MG63 (cell line): ENCODE measurements around the gene REEP1. TPM values are rescaled to one million over a fixed set of nuclear protein-coding genes. Genes with fewer than 3 reads are reported as not detected.
A peak's percentile ranks its signal among the peaks of the same experiment; 100 is the strongest.

ENCODE experiments used
- DNase-seq: peaks from one replicate; pipeline ENCODE4 v3.0.0-alpha.2; 2020
- H3K27me3 ChIP-seq: fragments of 250-450 bp; sonication (Bioruptor Pico); 2 replicates; pipeline ENCODE4 v1.5.1; 2020; ENCODE audit warnings: mild to moderate bottlenecking, moderate library complexity
- H3K36me3 ChIP-seq: fragments of 250-450 bp; sonication (Bioruptor Pico); 2 replicates; pipeline ENCODE4 v1.5.1; 2020; ENCODE audit warnings: mild to moderate bottlenecking, moderate library complexity
- H3K4me3 ChIP-seq: fragments of 250-450 bp; sonication (Bioruptor Pico); 2 replicates; pipeline ENCODE4 v1.5.1; 2020; ENCODE audit warnings: mild to moderate bottlenecking, moderate library complexity
- H3K9me3 ChIP-seq: fragments of 250-450 bp; sonication (Bioruptor Pico); 2 replicates; pipeline ENCODE4 v1.5.1; 2020; ENCODE audit warnings: mild to moderate bottlenecking, moderate library complexity
- total RNA-seq: library from RNA; depleted of rRNA; stranded (reverse); fragments of >200 nt; shearing (Covaris generic); gene quantifications from 2 replicates; pipeline ENCODE4 v1.2.3, GENCODE V29; 2014; ENCODE audit warnings: low replicate concordance; rRNA removed

Gene REEP1, protein sequence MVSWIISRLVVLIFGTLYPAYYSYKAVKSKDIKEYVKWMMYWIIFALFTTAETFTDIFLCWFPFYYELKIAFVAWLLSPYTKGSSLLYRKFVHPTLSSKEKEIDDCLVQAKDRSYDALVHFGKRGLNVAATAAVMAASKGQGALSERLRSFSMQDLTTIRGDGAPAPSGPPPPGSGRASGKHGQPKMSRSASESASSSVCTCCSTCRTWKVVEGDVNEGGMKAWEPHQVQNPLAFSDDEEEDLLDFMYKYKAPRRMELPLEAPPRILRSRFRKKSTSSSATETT
- 0.95 and 2.7 TPM in 2 replicates for total RNA-seq

- Histone ChIP-seq H3K4me3 (peak within 1 kb of the TSS; percentile 39), H3K27me3 (peaks cover 22% of the 10 kb centered on the region), H3K36me3 (no peaks in the 10 kb centered on the region), H3K9me3 (peaks cover 2% of the 10 kb centered on the region; the same call in 1 of the 2 replicates)
- DNase-seq = peak; percentile 37
These were observed at the start of gene REEP1 for GRCh38 chr2:86337244-86337835. TSS of gene REEP1 (minus strand) at chr2:86337626. CDS start at chr2:86337510, 116 bp downstream.

DNA sequence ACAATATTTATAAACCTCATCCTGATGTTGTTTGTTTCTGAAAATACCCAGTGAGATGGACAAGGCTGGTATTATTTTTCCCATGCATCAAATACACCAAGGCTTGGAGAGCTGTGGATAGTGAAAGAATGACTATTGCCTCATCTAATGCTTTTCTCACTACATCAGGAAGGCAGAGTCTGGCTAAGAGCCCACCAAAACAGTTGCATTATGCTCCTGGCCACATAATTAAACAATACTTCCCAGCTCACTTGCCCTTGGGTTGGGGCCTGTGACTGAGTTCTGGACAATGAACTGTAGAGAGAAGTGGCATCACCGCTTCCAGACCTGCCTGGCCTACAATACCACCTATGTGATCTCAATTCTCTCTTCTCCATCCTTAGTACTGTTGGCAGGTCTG, 46.4 kb upstream of the REEP1 start:
- DNase-seq = peak; percentile 67
- Histone ChIP-seq H3K27me3 (no peaks in the 10 kb centered on the region), H3K36me3 (no peaks in the 10 kb centered on the region), H3K9me3 (no peaks in the 10 kb centered on the region), H3K4me3 (no peak overlapping the region)

- no peak overlapping the region for H3K4me3 ChIP-seq
- no peaks in the 10 kb centered on the region for H3K27me3 ChIP-seq
- H3K9me3 ChIP-seq = no peaks in the 10 kb centered on the region
- DNase-seq = no peak
- no peaks in the 10 kb centered on the region for H3K36me3 ChIP-seq
These were observed 45.3 kb upstream of the REEP1 start for GRCh38 chr2:86382698-86383097.

DNA sequence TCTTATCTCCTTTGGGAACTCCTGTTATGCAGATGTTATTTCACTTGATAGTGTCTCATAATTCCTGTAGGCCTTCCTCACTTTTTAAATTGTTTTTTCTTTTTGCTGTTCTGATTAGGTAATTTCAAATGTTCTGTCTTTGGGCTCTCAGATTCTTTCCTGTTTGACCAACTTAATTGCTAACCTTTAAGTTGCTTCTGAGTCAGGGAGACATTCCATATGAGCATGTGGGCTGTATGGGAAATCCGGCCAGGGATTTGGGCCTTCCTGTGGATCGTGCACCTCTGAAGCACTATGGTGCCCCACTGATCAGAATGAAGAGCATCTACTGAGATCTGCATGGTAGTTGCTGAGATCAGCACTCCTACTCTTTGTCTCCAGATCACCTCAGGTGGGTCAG, 44.7 kb upstream of the REEP1 start:
- Histone ChIP-seq H3K4me3 (no peak overlapping the region), H3K27me3 (no peaks in the 10 kb centered on the region), H3K9me3 (no peaks in the 10 kb centered on the region), H3K36me3 (no peaks in the 10 kb centered on the region)
- no peak for DNase-seq

DNA sequence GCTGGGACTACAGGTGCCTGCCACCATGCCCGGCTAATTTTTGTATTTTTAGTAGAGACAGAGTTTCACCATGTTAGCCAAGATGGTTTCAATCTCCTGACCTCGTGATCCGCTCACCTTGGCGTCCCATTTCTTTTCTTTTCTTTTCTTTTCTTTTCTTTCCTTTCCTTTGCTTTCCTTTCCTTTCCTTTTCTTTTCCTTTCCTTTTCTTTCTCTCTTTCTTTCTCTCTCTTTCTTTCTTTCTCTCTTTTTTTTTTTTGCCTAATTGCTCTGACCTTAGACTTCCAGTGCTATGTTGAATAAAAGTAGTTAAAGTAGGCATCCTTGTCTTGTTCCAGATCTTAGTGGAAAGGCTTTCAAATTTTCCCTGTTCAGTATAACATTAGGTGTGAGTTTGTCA, 41.0 kb upstream of the REEP1 start:
- H3K9me3 ChIP-seq = no peaks in the 10 kb centered on the region
- no peak overlapping the region for H3K4me3 ChIP-seq
- DNase-seq = no peak
- peaks cover 3% of the 10 kb centered on the region; the same call in 1 of the 2 replicates for H3K27me3 ChIP-seq
- H3K36me3 ChIP-seq = no peaks in the 10 kb centered on the region

- Histone ChIP-seq H3K36me3 (no peaks in the 10 kb centered on the region), H3K4me3 (no peak overlapping the region), H3K27me3 (peaks cover 3% of the 10 kb centered on the region; the same call in 1 of the 2 replicates), H3K9me3 (no peaks in the 10 kb centered on the region)
- no peak for DNase-seq
These were observed 38.2 kb upstream of the REEP1 start for GRCh38 chr2:86375623-86376022.

DNA sequence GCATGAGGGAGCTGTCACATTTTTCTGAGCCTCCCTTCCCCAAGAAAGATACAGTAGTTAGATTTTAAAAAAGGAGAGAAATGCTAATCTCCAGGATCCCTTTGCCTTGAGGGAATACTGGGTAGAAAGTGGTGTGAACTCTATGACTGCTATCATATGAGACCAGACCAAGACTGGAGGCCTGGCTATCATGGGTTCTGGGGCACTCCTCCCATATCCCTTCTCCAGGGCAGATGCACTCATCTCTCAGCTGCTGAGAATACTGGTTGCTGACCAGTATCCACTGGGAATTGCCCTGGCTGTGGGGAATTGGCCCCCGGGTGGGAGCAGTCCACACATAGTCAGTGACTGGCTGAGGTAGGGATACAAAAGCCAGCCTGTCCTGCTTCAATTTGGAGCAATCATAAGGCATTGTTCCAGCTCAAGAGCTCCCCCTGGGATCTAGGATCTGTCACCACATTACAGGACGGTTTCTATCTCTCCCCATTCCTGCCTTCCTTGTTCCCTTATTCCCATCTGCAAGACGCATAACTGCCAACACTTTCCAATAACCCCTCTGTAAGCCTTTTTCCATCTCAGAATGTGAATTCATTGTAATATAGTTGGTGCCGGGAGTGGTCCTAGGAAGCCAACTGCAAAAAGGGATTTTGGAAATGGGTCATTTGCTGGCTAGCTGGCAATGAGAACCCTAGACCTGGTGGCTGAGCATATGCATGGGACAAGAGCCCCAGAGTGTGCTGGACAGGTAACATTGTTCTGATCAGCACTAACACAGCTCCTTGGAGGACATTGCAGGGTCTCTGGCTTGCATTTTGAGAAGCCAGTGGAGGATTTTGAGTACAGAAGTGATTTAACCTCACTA, 35.4 kb upstream of the REEP1 start:
- no peaks in the 10 kb centered on the region for H3K9me3 ChIP-seq
- DNase-seq = peak; percentile 19
- no peaks in the 10 kb centered on the region for H3K36me3 ChIP-seq
- no peak overlapping the region for H3K4me3 ChIP-seq
- H3K27me3 ChIP-seq = peaks cover 3% of the 10 kb centered on the region; the same call in 1 of the 2 replicates

GRCh38 chr2:86372133-86372532, 34.7 kb upstream of the REEP1 start:
- DNase-seq = no peak
- H3K9me3 ChIP-seq = no peaks in the 10 kb centered on the region
- peaks cover 3% of the 10 kb centered on the region; the same call in 1 of the 2 replicates for H3K27me3 ChIP-seq
- H3K4me3 ChIP-seq = no peak overlapping the region
- H3K36me3 ChIP-seq = no peaks in the 10 kb centered on the region

DNA sequence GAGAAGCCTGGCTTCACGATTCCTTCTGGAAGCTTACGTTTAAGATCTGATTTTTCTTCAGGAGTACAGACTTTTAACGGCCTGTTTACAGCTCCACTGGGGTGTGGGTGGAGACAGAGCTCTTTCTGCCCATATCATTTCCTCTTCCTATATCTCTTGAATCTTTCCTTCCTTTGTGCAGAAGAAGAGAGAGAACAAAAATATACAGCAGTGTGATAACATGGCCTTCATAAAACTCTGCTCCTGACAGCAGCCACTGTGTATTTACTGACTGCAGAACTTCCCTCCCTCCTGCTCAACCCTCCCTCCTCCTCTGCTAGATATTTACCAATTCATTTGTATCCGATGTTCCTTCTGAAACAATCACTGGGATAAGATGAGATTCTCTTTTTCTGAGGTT, 34.1 kb upstream of the REEP1 start:
- Histone ChIP-seq H3K36me3 (no peaks in the 10 kb centered on the region), H3K4me3 (no peak overlapping the region), H3K9me3 (no peaks in the 10 kb centered on the region), H3K27me3 (peaks cover 3% of the 10 kb centered on the region; the same call in 1 of the 2 replicates)
- no peak for DNase-seq

DNA sequence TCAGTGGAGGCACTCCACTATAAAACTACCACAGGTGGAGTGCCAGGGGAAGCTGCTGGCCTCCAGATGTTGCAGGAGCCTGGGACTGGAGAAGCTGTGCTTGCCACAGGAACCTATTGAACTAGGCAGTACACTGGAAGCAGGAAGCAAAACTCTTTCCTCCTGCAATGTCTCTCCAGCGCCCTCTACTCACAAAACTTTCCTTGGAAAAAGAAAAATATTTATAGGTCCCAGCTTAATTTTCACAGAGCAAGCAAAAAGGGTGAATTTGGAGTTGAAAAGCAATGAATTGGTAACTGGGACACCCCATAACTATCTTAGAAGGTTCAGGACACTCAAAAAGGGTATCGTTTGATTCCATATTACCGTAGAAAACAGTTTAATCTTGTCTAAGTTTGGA, 33.2 kb upstream of the REEP1 start:
- Histone ChIP-seq H3K9me3 (no peaks in the 10 kb centered on the region), H3K36me3 (no peaks in the 10 kb centered on the region), H3K4me3 (no peak overlapping the region), H3K27me3 (peaks cover 3% of the 10 kb centered on the region; the same call in 1 of the 2 replicates)
- no peak for DNase-seq

GRCh38 chr2:86368161-86368824, 30.9 kb upstream of the REEP1 start:
- Histone ChIP-seq H3K9me3 (no peaks in the 10 kb centered on the region), H3K27me3 (no peaks in the 10 kb centered on the region), H3K4me3 (no peak overlapping the region), H3K36me3 (no peaks in the 10 kb centered on the region)
- peak; percentile 30 for DNase-seq

DNA sequence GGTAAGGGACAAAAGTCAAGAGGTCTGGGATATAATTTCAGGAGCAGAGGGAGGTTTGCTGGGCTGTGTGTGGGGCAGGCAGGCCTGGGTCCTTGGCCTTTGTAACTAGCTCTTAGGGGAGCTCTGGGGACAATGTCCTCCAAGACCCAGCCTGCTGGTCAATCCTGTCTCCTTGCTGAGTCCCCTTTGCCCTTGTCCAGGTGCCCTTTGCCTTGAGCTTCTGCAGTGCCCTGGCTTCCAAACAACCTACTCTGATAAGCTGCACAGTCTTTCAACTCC, 30.0 kb upstream of the REEP1 start:
- Histone ChIP-seq H3K36me3 (no peaks in the 10 kb centered on the region), H3K27me3 (no peaks in the 10 kb centered on the region), H3K9me3 (no peaks in the 10 kb centered on the region), H3K4me3 (no peak overlapping the region)
- no peak for DNase-seq

DNA sequence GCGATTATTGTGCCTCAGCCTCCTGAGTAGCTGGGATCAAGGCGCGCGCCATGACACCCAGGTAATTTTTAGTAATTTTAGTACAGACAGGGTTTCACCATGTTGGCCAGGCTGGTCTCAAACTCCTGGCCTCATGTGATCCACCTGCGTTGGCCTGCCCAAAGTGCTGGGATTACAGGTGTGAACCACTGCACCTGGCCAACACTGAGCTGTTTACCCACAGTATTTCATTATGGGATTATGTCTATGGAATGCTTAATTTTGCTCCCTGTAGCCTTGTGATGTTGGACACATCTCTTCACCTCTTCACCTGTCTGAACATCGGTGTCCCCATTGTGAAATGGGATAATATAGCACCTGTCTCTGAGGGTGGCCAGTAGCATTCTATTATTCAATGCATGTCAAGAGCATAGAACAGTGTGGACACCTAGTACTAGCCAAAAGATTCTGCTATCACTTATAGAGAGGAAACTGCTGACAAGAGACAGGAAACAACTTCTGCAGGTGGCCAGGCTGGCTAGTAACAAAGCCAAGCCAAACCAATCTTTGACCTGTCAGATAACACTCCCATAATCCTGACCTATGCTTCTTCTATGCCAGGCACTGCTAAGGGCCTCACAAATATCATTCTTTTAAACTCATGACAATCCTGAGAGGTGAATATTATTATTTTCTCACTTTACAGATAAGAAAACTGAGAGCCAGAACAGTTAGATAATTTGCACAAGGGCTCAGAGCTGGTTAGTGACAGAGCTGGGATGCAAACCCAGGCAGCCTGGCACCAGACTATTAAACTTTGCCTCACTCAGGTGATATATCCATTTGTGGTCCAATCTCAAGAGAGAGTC, 29.4 kb upstream of the REEP1 start:
- Histone ChIP-seq H3K36me3 (no peaks in the 10 kb centered on the region), H3K4me3 (no peak overlapping the region), H3K9me3 (no peaks in the 10 kb centered on the region), H3K27me3 (no peaks in the 10 kb centered on the region)
- no peak for DNase-seq

DNA sequence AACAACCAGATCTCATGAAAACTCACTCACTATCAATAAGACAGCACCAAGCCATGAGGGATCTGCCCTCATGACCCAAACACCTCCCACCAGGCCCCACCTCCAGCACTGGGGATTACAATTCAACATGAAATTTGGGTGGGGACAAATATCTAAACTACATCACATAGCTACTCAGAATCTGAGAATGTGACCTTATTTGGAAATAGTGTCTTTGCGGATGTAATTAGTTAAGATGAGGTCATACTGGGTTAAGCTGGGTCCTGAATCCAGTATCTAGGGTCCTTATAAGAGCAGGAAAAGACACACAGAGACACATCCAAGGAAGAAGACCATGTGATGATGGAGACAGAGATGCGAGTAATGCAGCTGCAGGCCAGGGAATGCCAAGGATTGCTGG, 27.5 kb upstream of the REEP1 start:
- no peak for DNase-seq

GRCh38 chr2:86360776-86361175, 23.4 kb upstream of the REEP1 start:
- Histone ChIP-seq H3K36me3 (no peaks in the 10 kb centered on the region), H3K27me3 (no peaks in the 10 kb centered on the region), H3K9me3 (no peaks in the 10 kb centered on the region), H3K4me3 (no peak overlapping the region)
- DNase-seq = no peak

More for the DNA sequence above, 27.5 kb upstream of the REEP1 start:
- no peaks in the 10 kb centered on the region for H3K9me3 ChIP-seq
- H3K36me3 ChIP-seq = no peaks in the 10 kb centered on the region
- H3K27me3 ChIP-seq = no peaks in the 10 kb centered on the region
- no peak overlapping the region for H3K4me3 ChIP-seq

DNA sequence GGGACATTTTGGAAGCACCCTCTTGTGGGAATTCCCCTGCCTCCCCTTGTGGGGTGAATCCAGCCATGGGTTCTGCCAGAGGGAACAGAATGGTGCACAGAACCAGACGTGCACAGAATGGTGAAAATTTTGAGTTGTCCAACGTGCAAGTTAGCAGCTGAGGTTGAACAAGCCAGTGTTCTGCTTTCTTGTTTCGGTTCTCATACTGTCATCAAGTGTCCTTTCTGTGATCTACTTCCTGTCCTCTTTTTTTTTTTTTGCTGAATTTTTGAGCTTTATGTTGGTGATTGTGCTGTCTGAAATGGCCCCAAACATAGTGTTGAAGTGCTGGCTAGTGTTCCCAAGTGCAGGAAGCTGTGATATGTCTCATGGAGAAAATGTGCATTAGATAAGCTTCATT, 21.5 kb upstream of the REEP1 start:
- H3K36me3 ChIP-seq = no peaks in the 10 kb centered on the region
- no peak for DNase-seq
- H3K27me3 ChIP-seq = no peaks in the 10 kb centered on the region
- H3K9me3 ChIP-seq = no peaks in the 10 kb centered on the region
- H3K4me3 ChIP-seq = no peak overlapping the region
